Measurements from ENCODE around the gene GRHL1.
"Not testable (repeated sequence)": the region's sequence is repeated elsewhere in the genome, so short reads cannot be mapped to it uniquely, and the experiment has no call there.

GRHL1 gene

DNA sequence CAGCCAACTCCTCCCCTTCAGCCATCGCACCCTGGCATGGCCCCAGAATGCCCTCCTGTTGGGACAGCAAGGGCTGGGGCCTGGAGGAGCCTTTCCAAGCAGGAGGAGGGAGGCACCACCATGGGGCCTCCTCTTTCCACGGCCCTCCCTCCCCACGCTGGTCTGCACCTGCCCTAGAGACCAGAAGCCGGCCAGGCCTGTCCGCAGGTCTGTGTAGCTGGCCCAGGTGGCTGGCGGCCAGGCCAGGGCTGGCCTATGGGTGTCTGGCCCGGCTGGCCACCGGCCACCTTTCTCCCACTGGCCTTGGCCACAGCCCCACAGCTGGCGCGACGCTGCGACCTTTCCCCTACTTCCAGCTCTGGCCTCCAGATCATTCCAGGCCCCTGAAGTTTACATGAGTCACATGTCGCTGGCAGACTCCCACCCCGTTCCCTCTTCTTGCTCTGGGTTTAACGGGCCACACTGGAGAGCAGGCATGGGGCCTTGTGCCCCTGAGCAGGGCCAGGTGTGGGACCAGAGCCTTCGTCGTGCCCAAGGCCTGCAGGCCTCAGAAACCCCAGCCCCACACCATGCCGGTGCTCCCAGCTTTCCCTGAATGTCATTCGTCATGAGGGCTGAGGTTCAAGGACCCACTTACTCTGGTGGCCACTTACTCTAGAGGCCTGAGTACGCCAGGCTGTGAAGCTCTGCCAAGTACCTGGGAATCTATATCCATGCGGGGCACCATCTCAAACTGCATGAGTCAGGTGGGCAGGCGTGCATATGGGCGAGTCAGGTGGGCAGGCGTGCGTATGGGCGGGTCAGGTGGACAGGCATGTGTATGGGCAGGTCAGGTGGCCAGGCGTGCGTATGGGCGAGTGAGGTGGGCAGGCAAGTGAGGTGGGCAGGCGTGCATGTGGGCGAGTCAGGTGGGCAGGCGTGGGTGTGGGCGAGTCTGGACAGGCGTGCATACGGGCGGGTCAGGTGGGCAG lies 58.6 kb downstream of the GRHL1 start:
- in situ Hi-C loops (cut with MboI; ENCODE audit: low pct_unique_long_range_greater_than_20kb, low sequenced_read_pairs, unreplicated experiment) = no loop called here
- no peak for DNase-seq (ENCODE audit: low spot score)
- TF ChIP-seq, protein P1, sequence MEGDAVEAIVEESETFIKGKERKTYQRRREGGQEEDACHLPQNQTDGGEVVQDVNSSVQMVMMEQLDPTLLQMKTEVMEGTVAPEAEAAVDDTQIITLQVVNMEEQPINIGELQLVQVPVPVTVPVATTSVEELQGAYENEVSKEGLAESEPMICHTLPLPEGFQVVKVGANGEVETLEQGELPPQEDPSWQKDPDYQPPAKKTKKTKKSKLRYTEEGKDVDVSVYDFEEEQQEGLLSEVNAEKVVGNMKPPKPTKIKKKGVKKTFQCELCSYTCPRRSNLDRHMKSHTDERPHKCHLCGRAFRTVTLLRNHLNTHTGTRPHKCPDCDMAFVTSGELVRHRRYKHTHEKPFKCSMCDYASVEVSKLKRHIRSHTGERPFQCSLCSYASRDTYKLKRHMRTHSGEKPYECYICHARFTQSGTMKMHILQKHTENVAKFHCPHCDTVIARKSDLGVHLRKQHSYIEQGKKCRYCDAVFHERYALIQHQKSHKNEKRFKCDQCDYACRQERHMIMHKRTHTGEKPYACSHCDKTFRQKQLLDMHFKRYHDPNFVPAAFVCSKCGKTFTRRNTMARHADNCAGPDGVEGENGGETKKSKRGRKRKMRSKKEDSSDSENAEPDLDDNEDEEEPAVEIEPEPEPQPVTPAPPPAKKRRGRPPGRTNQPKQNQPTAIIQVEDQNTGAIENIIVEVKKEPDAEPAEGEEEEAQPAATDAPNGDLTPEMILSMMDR (IDR thresholded peaks at IDR 0.05; ENCODE audit: extremely low read depth, insufficient read depth, missing control alignments) = no peak

DNA sequence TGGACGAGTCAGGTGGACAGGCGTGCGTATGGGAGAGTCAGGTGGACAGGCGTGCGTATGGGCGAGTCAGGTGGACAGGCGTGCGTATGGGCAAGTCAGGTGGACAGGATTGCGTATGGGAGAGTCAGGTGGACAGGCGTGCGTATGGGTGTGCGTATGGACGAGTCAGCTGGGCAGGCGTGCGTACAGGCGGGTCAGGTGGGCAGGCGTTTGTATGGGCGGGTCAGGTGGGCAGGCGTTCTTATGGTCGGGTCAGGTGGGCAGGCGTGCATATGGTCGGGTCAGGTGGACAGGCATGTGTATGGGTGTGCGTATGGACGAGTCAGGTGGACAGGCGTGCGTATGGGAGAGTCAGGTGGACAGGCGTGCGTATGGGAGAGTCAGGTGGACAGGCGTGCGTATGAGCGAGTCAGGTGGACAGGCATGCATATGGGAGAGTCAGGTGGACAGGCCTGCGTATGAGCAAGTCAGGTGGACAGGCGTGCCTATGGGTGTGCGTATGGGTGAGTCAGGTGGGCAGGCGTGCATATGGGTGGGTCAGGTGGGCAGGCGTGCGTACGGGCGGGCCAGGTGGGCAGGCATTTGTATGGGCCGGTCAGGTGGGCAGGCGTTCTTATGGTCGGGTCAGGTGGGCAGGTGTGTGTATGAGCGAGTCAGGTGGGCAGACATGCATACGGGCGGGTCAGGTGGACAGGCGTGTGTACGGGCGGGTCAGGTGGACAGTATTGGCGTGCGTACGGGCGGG lies 59.5 kb downstream of the GRHL1 start:
- DNase-seq (ENCODE audit: low spot score); in situ Hi-C loops (cut with MboI; ENCODE audit: low pct_unique_long_range_greater_than_20kb, low sequenced_read_pairs, unreplicated experiment): not testable (repeated sequence)

DNA sequence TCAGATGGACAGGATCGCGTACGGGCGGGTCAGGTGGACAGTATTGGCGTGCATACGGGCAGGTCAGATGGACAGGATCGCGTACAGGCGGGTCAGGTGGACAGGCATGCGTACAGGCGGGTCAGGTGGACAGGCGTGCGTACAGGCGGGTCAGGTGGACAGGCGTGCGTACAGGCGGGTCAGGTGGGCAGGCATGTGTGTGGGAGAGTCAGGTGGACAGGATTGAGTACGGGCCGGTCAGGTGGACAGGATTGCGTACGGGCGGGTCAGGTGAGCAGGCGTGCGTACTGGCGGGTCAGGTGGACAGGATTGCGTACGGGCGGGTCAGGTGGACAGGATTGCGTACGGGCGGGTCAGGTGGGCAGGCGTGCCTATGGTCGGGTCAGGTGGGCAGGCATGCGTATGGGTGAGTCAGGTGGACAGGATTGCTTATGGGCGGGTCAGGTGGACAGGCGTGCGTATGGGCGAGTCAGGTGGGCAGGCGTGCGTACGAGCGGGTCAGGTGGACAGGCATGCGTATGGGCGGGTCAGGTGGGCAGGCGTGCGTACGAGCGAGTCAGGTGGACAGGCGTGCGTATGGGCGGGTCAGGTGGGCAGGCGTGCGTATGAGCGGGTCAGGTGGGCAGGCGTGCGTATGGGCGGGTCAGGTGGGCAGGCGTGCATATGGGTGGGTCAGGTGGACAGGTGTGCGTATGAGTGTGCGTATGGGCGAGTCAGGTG lies 60.3 kb downstream of the GRHL1 start:
- in situ Hi-C loops (cut with MboI; ENCODE audit: low pct_unique_long_range_greater_than_20kb, low sequenced_read_pairs, unreplicated experiment); DNase-seq (ENCODE audit: low spot score): not testable (repeated sequence)

DNA sequence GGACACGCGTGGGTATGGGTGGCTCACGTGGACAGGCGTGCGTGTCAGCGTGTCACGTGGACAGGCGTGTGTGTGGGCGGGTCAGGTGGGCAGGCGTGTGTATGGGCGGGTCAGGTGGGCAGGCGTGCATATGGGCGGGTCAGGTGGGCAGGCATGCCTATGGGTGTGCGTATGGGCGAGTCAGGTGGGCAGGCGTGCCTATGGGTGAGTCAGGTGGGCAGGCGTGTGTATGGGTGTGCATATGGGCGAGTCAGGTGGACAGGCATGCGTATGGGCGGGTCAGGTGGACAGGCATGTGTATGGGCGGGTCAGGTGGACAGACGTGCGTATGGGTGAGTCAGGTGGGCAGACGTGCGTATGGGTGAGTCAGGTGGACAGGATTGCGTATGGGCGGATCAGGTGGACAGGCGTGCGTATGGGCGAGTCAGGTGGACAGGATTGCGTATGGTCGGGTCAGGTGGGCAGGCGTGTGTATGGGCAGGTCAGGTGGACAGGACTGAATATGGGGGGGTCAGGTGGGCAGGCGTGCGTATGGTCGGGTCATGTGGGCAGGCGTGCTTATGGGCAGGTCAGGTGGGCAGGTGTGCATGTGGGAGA lies 61.0 kb downstream of the GRHL1 start:
- DNase-seq (ENCODE audit: low spot score); in situ Hi-C loops (cut with MboI; ENCODE audit: low pct_unique_long_range_greater_than_20kb, low sequenced_read_pairs, unreplicated experiment): not testable (repeated sequence)

DNA sequence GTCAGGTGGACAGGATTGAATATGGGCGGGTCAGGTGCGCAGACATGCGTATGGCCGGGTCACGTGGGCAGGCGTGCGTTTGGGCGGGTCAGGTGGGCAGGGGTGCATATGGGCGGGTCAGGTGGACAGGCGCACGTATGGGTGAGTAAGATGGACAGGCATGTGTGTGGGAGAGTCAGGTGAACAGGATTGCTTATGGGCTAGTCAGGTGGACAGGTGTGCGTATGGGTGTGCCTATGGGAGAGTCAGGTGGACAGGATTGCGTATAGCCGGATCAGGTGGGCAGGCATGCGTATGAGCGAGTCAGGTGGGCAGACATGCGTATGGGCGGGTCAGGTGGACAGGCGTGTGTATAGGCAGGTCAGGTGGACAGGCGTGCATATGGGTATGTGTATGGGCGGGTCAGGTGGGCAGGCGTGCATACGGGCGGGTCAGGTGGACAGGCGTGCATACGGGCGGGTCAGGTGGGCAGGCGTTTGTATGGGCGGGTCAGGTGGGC lies 61.5 kb downstream of the GRHL1 start:
- in situ Hi-C loops (cut with MboI; ENCODE audit: low pct_unique_long_range_greater_than_20kb, low sequenced_read_pairs, unreplicated experiment) = no loop called here
- TF ChIP-seq, protein P1 (IDR thresholded peaks at IDR 0.05; ENCODE audit: extremely low read depth, insufficient read depth, missing control alignments) = no peak
- no peak for DNase-seq (ENCODE audit: low spot score)

DNA sequence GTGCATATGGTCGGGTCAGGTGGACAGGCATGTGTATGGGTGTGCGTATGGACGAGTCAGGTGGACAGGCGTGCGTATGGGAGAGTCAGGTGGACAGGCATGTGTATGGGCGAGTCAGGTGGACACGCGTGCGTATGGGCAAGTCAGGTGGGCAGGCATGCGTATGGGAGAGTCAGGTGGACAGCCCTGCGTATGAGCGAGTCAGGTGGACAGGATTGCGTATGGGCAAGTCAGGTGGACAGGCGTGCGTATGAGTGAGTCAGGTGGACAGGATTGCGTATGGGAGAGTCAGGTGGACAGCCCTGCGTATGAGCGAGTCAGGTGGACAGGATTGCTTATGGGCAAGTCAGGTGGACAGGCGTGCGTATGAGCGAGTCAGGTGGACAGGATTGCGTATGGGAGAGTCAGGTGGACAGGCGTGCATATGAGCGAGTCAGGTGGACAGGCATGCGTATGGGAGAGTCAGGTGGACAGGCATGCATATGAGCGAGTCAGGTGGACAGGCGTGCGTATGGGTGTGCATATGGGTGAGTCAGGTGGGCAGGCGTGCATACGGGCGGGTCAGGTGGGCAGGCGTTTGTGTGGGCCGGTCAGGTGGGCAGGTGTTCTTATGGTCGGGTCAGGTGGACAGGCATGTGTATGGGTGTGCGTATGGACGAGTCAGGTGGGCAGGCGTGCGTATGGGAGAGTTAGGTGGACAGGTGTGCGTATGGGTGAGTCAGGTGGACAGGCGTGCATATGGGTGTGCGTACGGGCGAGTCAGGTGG lies 62.3 kb downstream of the GRHL1 start:
- DNase-seq (ENCODE audit: low spot score); in situ Hi-C loops (cut with MboI; ENCODE audit: low pct_unique_long_range_greater_than_20kb, low sequenced_read_pairs, unreplicated experiment): not testable (repeated sequence)

DNA sequence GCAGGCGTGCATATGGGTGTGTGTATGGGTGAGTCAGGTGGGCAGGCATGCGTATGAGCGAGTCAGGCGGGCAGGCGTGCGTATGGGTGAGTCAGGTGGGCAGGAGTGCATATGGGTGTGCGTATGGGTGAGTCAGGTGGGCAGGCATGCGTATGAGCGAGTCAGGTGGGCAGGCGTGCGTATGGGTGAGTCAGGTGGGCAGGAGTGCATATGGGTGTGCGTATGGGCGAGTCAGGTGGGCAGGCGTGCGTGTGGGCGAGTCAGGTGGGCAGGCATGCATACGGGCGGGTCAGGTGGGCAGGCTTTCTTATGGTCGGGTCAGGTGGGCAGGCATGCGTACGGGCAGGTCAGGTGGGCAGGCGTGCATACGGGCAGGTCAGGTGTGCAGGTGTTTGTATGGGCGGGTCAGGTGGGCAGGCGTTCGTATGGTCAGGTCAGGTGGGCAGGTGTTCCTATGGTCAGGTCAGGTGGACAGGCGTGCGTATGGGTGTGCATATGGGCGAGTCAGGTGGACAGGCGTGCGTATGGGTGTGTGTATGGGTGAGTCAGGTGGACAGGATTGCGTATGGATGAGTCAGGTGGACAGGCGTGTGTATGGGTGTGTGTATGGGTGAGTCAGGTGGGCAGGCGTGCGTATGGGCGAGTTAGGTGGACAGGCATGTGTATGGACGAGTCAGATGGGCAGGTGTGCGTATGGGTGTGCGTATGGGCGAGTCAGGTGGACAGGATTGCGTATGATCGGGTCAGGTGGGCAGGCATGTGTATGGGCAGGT lies 63.1 kb downstream of the GRHL1 start:
- no peak for DNase-seq (ENCODE audit: low spot score)
- in situ Hi-C loops (cut with MboI; ENCODE audit: low pct_unique_long_range_greater_than_20kb, low sequenced_read_pairs, unreplicated experiment) = no loop called here

DNA sequence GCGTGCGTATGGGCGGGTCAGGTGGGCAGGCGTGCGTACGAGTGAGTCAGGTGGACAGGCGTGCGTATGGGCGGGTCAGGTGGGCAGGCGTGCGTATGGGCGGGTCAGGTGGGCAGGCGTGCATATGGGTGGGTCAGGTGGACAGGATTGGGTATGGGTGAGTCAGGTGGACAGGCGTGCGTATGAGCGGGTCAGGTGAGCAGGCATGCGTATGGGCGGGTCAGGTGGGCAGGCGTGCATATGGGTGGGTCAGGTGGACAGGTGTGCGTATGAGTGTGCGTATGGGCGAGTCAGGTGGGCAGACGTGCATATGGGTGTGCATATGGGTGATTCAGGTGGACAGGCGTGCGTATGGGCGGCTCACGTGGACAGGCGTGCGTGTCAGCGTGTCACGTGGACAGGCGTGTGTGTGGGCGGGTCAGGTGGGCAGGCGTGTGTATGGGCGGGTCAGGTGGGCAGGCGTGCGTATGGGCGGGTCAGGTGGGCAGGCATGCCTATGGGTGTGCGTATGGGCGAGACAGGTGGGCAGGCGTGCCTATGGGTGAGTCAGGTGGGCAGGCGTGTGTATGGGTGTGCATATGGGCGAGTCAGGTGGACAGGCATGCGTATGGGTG lies 64.0 kb downstream of the GRHL1 start:
- DNase-seq (ENCODE audit: low spot score); in situ Hi-C loops (cut with MboI; ENCODE audit: low pct_unique_long_range_greater_than_20kb, low sequenced_read_pairs, unreplicated experiment): not testable (repeated sequence)

More for the DNA sequence above, 63.1 kb downstream of the GRHL1 start:
- TF ChIP-seq, protein P1 (IDR thresholded peaks at IDR 0.05; ENCODE audit: extremely low read depth, insufficient read depth, missing control alignments) = no peak

Data from GM13977 (cell line).